ENCODE results near the gene COTL1.

The COTL1 gene

DNA sequence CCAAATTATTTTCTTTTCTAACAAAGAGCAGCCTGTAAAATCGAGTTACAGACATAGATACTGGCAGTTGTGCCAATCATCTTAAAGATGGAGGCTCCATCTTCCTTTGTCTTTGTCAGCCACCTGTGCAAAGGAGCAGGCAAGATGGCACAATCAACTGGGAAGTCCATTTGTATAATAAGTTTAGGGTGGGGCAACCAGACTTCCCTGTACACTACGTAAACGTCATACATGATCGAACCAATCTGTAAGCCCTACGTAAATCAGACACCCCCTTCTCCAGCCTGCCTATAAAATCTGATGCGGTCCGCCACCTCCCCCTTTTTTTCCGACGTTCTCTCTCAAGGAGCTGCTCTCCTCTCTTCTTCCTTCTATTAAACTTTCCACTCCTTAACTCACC is 82.0 kb downstream of the COTL1 start:
- Histone ChIP-seq H3K36me3 (no peaks in the 10 kb centered on the region), H3K4me3 (ENCODE audit: low read depth in 1 of 2, low read length in 1 of 2) (no peak overlapping the region), H3K27ac (peak overlapping the region; percentile 57), H3K4me1 (ENCODE audit: control insufficient read depth in 1 of 2, insufficient read depth in 1 of 2, low read depth in 1 of 2, low read length in 1 of 2) (peaks cover 14 to 26% of the 10 kb centered on the region in 2 experiments), H3K9me3 (no peaks in the 10 kb centered on the region), H3K27me3 (peaks cover 30% of the 10 kb centered on the region)
- TF ChIP-seq, protein P1, sequence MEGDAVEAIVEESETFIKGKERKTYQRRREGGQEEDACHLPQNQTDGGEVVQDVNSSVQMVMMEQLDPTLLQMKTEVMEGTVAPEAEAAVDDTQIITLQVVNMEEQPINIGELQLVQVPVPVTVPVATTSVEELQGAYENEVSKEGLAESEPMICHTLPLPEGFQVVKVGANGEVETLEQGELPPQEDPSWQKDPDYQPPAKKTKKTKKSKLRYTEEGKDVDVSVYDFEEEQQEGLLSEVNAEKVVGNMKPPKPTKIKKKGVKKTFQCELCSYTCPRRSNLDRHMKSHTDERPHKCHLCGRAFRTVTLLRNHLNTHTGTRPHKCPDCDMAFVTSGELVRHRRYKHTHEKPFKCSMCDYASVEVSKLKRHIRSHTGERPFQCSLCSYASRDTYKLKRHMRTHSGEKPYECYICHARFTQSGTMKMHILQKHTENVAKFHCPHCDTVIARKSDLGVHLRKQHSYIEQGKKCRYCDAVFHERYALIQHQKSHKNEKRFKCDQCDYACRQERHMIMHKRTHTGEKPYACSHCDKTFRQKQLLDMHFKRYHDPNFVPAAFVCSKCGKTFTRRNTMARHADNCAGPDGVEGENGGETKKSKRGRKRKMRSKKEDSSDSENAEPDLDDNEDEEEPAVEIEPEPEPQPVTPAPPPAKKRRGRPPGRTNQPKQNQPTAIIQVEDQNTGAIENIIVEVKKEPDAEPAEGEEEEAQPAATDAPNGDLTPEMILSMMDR (IDR thresholded peaks at IDR 0.05) = no peak

DNA sequence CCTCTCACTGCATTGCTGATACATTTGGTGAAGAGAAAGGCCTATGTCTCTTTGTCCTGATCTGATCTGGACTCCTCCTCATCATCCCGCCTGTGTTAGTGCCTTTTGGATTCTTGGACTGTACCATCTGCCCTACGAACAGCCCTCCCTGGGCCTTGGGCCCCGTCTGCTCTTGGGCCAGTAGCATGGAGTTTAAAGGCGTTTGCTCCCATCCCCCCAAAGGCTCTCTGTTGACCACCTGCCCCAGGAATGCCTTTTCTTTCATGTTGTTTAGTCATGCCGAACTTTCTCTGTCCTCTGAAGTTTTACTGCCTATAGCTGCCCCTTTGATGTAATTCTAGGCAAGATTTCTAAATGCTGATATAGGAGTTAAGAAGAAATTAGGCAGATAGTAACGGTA is 82.5 kb downstream of the COTL1 start:
- peak overlapping the region; percentile 57 for H3K27ac ChIP-seq
- peaks cover 30% of the 10 kb centered on the region for H3K27me3 ChIP-seq
- TF ChIP-seq, protein P1 (IDR thresholded peaks at IDR 0.05) = no peak
- no peak overlapping the region for H3K4me3 ChIP-seq (ENCODE audit: low read depth in 1 of 2, low read length in 1 of 2)
- H3K9me3 ChIP-seq = no peaks in the 10 kb centered on the region
- no peaks in the 10 kb centered on the region for H3K36me3 ChIP-seq
- peaks cover 14 to 26% of the 10 kb centered on the region in 2 experiments for H3K4me1 ChIP-seq (ENCODE audit: control insufficient read depth in 1 of 2, insufficient read depth in 1 of 2, low read depth in 1 of 2, low read length in 1 of 2)

DNA sequence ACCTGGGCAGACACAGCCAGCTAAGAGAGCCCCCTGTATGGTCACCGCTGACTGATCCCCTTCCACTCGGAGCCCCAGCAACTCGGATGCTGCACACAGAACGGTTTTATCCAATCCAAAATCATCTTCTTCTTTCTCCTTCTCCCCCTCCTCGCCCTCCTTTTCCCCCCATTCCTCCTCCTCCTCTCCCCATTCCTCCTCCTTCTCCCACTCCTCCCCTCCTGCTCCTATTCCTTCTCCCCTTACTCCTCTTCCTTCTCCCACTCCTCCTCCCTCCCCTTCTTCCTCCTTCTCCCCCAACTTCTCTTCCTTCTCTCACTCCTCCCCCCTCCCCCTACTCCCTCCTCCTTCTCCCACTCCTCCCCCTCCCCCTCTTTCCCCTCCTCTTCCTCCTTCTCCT is 83.1 kb downstream of the COTL1 start:
- Histone ChIP-seq H3K9me3 (no peaks in the 10 kb centered on the region), H3K27ac (peak overlapping the region; percentile 57)
- TF ChIP-seq, protein P1 (IDR thresholded peaks at IDR 0.05) = no peak

GRCh38 chr16:84532855-84533486 is 84.9 kb downstream of the COTL1 start:
- TF ChIP-seq, protein P1 (IDR thresholded peaks at IDR 0.05) = no peak
- Histone ChIP-seq H3K4me1 (ENCODE audit: control insufficient read depth in 1 of 2, insufficient read depth in 1 of 2, low read depth in 1 of 2, low read length in 1 of 2) (peaks cover 19 to 37% of the 10 kb centered on the region in 2 experiments), H3K27me3 (peaks cover 30% of the 10 kb centered on the region), H3K27ac (no peak overlapping the region), H3K4me3 (ENCODE audit: low read depth in 1 of 2, low read length in 1 of 2) (no peak overlapping the region), H3K36me3 (no peaks in the 10 kb centered on the region), H3K9me3 (no peaks in the 10 kb centered on the region)

More for the DNA sequence above, 83.1 kb downstream of the COTL1 start:
- H3K27me3 ChIP-seq = peaks cover 30% of the 10 kb centered on the region
- H3K4me1 ChIP-seq (ENCODE audit: control insufficient read depth in 1 of 2, insufficient read depth in 1 of 2, low read depth in 1 of 2, low read length in 1 of 2) = peaks cover 14 to 26% of the 10 kb centered on the region in 2 experiments
- no peak overlapping the region for H3K4me3 ChIP-seq (ENCODE audit: low read depth in 1 of 2, low read length in 1 of 2)
- no peaks in the 10 kb centered on the region for H3K36me3 ChIP-seq

DNA sequence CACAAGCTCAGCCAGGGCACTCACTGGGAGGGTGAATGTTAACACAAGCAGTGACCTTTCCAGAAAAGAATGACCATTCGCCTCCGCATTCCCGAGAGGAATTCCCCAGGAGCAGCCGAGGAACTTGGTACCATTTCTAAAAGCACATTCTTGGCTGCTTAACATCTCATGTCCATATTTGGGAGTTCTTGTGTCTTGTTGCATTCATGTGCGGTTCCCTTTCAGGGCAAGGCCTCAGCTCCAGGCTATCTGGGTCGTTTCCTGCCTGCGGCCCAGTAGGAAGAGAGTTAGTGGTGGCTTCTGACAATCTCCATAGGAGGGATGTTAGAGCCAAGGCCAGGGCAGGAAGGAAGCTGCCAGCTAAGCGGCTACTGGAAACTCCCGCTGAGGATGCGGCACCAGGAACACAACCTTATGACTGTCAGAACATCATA is 85.6 kb downstream of the COTL1 start:
- TF ChIP-seq, protein P1 (IDR thresholded peaks at IDR 0.05) = no peak
- Histone ChIP-seq H3K4me3 (ENCODE audit: low read depth in 1 of 2, low read length in 1 of 2) (no peak overlapping the region), H3K4me1 (ENCODE audit: control insufficient read depth in 1 of 2, insufficient read depth in 1 of 2, low read depth in 1 of 2, low read length in 1 of 2) (peaks cover 26 to 44% of the 10 kb centered on the region in 2 experiments), H3K36me3 (no peaks in the 10 kb centered on the region), H3K9me3 (no peaks in the 10 kb centered on the region), H3K27ac (no peak overlapping the region), H3K27me3 (peaks cover 30% of the 10 kb centered on the region)
